A549 (cell line): ENCODE measurements around the gene TUBA8. TPM values are rescaled to one million over a fixed set of nuclear protein-coding genes. Genes with fewer than 3 reads are reported as not detected.
"Not testable (repeated sequence)": the region's sequence is repeated elsewhere in the genome, so short reads cannot be mapped to it uniquely, and the experiment has no call there.

ENCODE experiments used
- ATAC-seq, 2 experiments: fragments of 200-7000 bp in 1 of 2; fragments of >200 bp in 1 of 2; cut with Nextera tagmentation in 1 of 2; cut with Tn5 transposase in 1 of 2; 3 replicates each; pipeline versions ENCODE4 v1.8.0 to v1.9.1; 2018 to 2020; ENCODE audit warnings: mild to moderate bottlenecking in 1 of 2, moderate library complexity in 1 of 2
- CTCF ChIA-PET: fragments of 300-600 bp; sonication (Branson Sonifier 250); formaldehyde crosslinking; extraction: SDS; loops from one replicate; lab custom pipeline; 2021; ENCODE audit warnings: antibody characterized with exemption, inconsistent platforms; lab: Yijun Ruan, JAX
- POLR2A ChIA-PET: fragments of 350-600 bp; formaldehyde crosslinking; extraction: SDS; loops from one replicate; lab custom pipeline; 2021; ENCODE audit warnings: antibody characterized with exemption, inconsistent platforms; lab: Yijun Ruan, JAX
- DNase-seq, 2 experiments: peaks; one replicate each; pipeline versions ENCODE4 v3.0.0 to v3.0.0-alpha.2; 2011 to 2016; ENCODE audit warnings: low read depth in 1 of 2, low spot score in 1 of 2
- FAIRE-seq: peaks from 2 replicates; lab custom pipeline; 2011; peaks lifted over from hg19 to GRCh38; lab: Jason Lieb, UNC
- H3K27ac ChIP-seq, 2 experiments: fragments of >200 bp; sonication (Bioruptor Twin); formaldehyde crosslinking; 3 replicates each; pipeline ENCODE4 v1.5.1; 2016 to 2017
- H3K4me1 ChIP-seq: fragments of >200 bp; sonication (Bioruptor Twin); formaldehyde crosslinking; 3 replicates; pipeline ENCODE4 v1.6.1; 2016
- H3K4me2 ChIP-seq: fragments of >200 bp; sonication (Bioruptor Twin); formaldehyde crosslinking; 3 replicates; pipeline ENCODE4 v1.6.1; 2016
- H3K4me3 ChIP-seq: fragments of >200 bp; sonication (Bioruptor Twin); formaldehyde crosslinking; 3 replicates; pipeline ENCODE4 v1.5.1; 2016
- H3K9me3 ChIP-seq: fragments of >200 bp; sonication (Bioruptor Twin); formaldehyde crosslinking; 3 replicates; pipeline ENCODE4 v1.6.1; 2016
- WGBS: methylation state at CpG from one replicate; pipeline ENCODE4 v1.1.6; 2017; ENCODE audit errors: missing lambda C conversion rate; 5-methylcytosine and 5-hydroxymethylcytosine counted together
- polyA plus RNA-seq, 4 experiments: library from polyadenylated mRNA; depleted of rRNA in 3 of 4; stranded (reverse); fragments of >200 nt; fragmentation: RNase III in 1 of 4; extraction: RNeasy Plus Mini Kit Qiagen cat#74134 plus additional on column Dnase treatment in 1 of 4; gene quantifications; 2 replicates in 3 of 4; 3 replicates in 1 of 4; pipeline ENCODE4 v1.2.3, GENCODE V29; 2011 to 2017
- small RNA-seq, 6 experiments: library from RNA; depleted of rRNA; stranded (forward); fragments of <200 nt; gene quantifications; one replicate each; pipeline ENCODE3, GENCODE V24; 2012

Gene TUBA8
- polyA plus RNA-seq, 2 of the 4 experiments (the other 2 are of a cell fraction), result 0.13 to 0.66 TPM

DNA sequence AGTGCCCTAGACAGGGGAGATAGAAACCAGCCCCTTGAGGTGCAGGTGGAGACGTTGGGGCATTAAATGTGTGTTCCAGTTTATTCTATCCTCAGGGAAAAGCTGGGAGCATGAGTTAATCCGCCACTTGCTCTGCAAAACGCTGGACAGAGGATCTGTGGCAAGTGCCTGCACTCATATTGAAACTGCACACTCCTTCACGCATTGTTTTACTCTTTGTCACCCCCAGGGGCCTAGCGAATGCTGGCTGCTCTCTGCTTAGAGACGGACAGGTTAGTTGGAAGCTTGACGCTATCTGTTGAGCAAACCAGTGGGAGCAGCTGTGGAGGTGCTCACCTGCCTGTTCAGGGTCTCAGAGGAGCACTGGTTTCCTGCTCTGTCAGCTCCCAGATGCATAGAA lies 53.2 kb downstream of the TUBA8 start:
- POLR2A ChIA-PET, ATAC-seq: not testable (repeated sequence)

DNA sequence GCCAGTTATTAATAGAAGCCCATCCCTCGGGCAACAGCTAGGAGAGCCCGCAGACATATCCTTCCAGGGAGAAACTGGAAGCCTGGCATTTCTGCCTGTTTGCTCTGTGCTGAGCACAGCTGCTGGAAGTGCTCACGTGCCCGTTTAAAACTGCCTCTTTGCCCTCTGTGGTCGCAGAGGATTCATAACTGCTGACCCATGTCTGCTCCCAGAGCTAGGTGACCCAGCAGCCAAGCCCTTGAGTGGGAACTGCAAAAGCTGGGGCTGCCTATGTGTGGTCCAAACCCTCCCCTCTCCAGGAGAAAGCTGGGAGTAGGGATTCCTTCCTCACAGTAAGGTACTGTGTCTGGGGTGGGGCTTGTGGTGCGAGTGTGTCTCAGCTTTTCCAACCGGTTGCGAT lies 54.0 kb downstream of the TUBA8 start:
- H3K4me3 ChIP-seq, POLR2A ChIA-PET, ATAC-seq, H3K27ac ChIP-seq, CTCF ChIA-PET, H3K9me3 ChIP-seq, DNase-seq, FAIRE-seq, H3K4me1 ChIP-seq, H3K4me2 ChIP-seq: not testable (repeated sequence)
- WGBS, result 88% methylated on average over 4 of the region's 8 CpGs

More for the DNA sequence above, 53.2 kb downstream of the TUBA8 start:
- H3K4me3 ChIP-seq, H3K4me1 ChIP-seq, DNase-seq, FAIRE-seq, H3K27ac ChIP-seq, H3K4me2 ChIP-seq, CTCF ChIA-PET, H3K9me3 ChIP-seq: not testable (repeated sequence)
- WGBS, result 83% methylated on average over 7 of the region's 7 CpGs

DNA sequence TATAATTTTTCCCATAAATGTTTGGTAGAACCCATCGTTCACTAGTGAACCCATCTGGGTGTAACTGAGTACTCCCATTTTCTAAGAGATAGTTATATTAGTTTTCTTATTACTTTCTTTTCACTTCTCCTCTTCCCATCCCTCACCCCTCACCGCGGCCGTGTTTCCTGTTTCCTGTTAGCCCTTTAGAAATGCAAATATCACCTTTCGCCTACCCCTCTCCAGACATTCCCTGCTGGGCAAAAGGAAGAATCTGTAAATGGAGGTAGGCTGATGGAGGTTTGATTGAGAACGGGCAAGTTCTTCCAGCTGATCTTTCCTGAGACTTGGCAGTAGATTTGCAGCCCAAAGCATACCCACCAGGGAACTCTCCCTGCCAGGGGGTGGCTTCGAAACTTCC lies 54.7 kb downstream of the TUBA8 start:
- H3K9me3 ChIP-seq, POLR2A ChIA-PET, H3K4me1 ChIP-seq, H3K27ac ChIP-seq, H3K4me3 ChIP-seq, FAIRE-seq, H3K4me2 ChIP-seq, ATAC-seq, DNase-seq: not testable (repeated sequence)
- WGBS, result 83% methylated on average over 2 of the region's 7 CpGs
- CTCF ChIA-PET, result interaction anchor here (0.5 kb wide), 1 partner anchor 355 kb away, joined by 3 read pairs; no protein-coding TSS in a partner anchor

DNA sequence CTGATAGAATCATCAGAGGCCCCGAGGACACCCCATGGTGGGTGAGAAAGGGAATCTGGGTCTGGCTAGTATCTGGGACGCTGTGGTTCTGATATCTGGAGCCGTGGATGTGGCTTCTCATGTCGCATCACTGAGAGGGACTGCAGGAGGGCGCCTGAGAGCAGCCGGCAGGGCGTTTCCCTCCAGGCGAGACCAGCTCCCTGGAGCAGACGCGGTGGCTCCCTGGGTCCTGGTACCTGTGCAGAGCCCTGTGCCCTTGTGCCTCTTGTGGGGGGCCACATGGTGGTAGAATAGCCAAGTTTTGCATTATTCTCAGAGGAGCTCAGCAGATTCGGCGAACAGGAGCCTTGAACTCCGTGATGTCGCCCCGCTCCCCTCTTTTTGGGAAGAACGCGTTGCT lies 59.7 kb downstream of the TUBA8 start:
- 96% methylated on average over 16 of the region's 17 CpGs for WGBS
- H3K4me1 ChIP-seq, H3K4me3 ChIP-seq, FAIRE-seq, DNase-seq, H3K9me3 ChIP-seq, POLR2A ChIA-PET, H3K27ac ChIP-seq, CTCF ChIA-PET, ATAC-seq, H3K4me2 ChIP-seq: not testable (repeated sequence)

DNA sequence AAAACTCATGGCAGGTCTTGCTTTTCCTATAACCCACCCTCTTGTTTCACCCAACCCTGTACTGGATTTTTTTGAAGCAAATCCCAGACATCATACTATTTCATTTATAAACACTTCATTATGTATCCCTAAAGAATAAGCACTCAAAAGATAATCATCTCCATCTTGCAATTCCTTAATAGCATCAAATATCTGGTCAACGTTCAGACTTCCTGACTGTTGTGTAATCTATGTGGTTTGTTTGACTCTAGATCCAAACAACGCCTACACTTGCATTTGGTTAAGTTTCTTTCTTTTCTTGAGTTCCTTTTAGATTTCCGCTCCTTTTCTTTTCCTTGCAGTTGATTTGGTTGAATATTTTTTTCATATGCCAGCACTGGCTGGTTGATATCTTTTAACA lies 61.6 kb downstream of the TUBA8 start:
- H3K4me2 ChIP-seq, H3K4me3 ChIP-seq, FAIRE-seq, DNase-seq, H3K4me1 ChIP-seq, ATAC-seq, POLR2A ChIA-PET, H3K27ac ChIP-seq, H3K9me3 ChIP-seq: not testable (repeated sequence)
- 77% methylated on average over 3 of the region's 3 CpGs for WGBS
- CTCF ChIA-PET, result interaction anchor here (0.6 kb wide), 1 partner anchor 13 kb away, joined by 4 read pairs; no protein-coding TSS in a partner anchor

DNA sequence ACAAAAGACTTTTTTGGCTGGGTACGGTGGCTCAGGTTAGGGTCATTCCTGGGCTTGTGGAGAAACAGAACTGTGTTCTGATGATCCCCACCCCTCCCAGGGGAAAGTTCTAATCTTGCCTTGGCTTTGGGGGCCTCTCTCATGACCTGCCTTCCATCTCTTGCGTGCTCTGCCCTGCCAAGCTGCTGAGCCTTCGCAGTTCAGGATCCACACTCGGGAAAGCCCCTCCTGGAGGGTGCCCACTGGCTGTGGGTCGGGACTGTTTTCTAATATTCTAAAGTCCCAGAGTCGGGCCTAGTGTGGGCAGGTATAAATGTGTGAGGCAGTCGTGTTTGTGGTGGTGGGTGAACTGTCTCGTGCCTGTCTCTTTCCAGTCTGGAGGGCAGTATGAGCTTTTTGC lies 62.2 kb downstream of the TUBA8 start:
- H3K4me2 ChIP-seq, POLR2A ChIA-PET, DNase-seq, H3K27ac ChIP-seq, H3K4me1 ChIP-seq, H3K9me3 ChIP-seq, H3K4me3 ChIP-seq, ATAC-seq, FAIRE-seq: not testable (repeated sequence)
- 81% methylated on average over 4 of the region's 8 CpGs for WGBS
- CTCF ChIA-PET, result interaction anchor here (0.6 kb wide), 1 partner anchor 14 kb away, joined by 4 read pairs; no protein-coding TSS in a partner anchor

DNA sequence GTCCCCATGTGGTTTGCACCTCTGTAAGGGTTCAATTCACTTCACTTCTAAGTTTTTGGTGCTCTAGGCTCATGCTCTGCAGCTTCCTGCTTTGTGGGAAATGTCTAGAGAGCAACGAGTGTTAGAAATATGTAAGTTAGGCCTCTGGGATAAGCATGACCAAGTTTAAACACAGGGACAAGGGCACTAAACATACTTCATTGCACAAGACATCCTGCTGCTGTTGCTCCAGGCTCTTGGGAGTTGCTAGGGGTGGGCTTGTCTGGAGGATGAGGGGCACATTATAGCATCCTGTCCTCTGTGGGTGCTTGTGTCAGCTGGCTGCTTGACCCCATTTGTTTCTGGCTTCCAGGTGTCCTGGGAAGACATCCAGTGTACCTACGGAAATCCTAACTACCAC lies 62.8 kb downstream of the TUBA8 start:
- H3K4me1 ChIP-seq, H3K4me3 ChIP-seq, H3K4me2 ChIP-seq, CTCF ChIA-PET, H3K9me3 ChIP-seq, FAIRE-seq, H3K27ac ChIP-seq, DNase-seq, POLR2A ChIA-PET, ATAC-seq: not testable (repeated sequence)
- WGBS, result 93% methylated on average over 1 of the region's 2 CpGs

Small RNA genes within 50 kb of the gene (small RNA-seq; reads per million reads assigned to genes)
- 0 reads per million in 6 experiments for gene AC016027.5

Other genes with a start within 250 kb of the TUBA8 start
- 18.7 and 20.5 TPM in 2 replicates for gene MICAL3, start 86.2 kb upstream of the TUBA8 start, polyA plus RNA-seq (2011; rRNA removed)
- 30.1 to 35.1 TPM (median 30.3 TPM) in 3 replicates for gene MICAL3, start 86.2 kb upstream of the TUBA8 start, polyA plus RNA-seq (2017; fragmentation: RNase III; extraction: RNeasy Plus Mini Kit Qiagen cat#74134 plus additional on column Dnase treatment)
- 12.4 and 15.3 TPM in 2 replicates for gene PEX26, start 32.8 kb upstream of the TUBA8 start, polyA plus RNA-seq (2011; rRNA removed)
- gene PEX26, start 32.8 kb upstream of the TUBA8 start, polyA plus RNA-seq (2017; fragmentation: RNase III; extraction: RNeasy Plus Mini Kit Qiagen cat#74134 plus additional on column Dnase treatment), result 10.8 to 12.7 TPM (median 11.8 TPM) in 3 replicates
- gene USP18, start 39.4 kb downstream of the TUBA8 start, polyA plus RNA-seq (2011; rRNA removed), result 9.7 and 11.7 TPM in 2 replicates
- gene USP18, start 39.4 kb downstream of the TUBA8 start, polyA plus RNA-seq (2017; fragmentation: RNase III; extraction: RNeasy Plus Mini Kit Qiagen cat#74134 plus additional on column Dnase treatment), result 4.7 to 5.9 TPM (median 5.7 TPM) in 3 replicates